DOHH2 (cell line): ENCODE measurements around the gene TRA2B.

Source experiments
- EZH2phosphoT487 ChIP-seq: fragments of 200-600 bp; sonication (generic); IDR thresholded peaks from 2 replicates; pipeline ENCODE4 v1.6.1; 2017; ENCODE audit warnings: borderline replicate concordance, mild to moderate bottlenecking, antibody characterized with exemption, low read length, moderate library complexity, mixed read lengths
- TF ChIP-seq, protein P1 (sequence below): fragments of 200-600 bp; sonication (generic); IDR thresholded peaks from one replicate; pipeline ENCODE4 v1.5.1; 2014; ENCODE audit warnings: antibody characterized with exemption, mild to moderate bottlenecking, low read depth, low read length; ENCODE audit not compliant: poor library complexity, severe bottlenecking

DNA sequence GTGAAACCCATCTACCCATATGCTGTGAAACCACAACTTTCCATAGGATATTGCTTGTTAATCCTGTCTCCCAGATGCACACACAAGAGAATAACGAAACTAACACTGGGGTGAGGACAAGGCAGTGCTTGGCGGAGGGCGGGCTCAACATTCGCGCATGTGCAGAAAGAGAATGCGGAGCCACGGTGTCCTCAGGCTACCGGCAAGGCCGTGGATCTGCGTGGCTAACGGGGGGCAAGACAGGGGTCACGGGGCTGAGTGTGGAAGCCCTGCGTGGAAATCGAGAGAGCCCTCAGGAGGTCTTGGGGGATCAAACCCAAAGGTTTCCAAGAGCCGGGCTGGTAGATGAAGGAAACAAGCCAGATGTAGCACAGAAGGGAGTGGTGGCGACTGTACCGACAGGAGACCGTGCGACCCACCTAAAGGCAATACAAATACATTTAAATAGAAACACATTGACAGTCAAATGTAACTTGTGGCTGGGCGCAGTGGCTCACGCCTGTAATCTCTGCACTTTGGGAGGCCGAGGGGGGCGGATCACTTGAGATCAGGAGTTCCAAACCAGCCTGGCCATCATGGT lies 48.5 kb upstream of the TRA2B start:
- TF ChIP-seq, protein P1, sequence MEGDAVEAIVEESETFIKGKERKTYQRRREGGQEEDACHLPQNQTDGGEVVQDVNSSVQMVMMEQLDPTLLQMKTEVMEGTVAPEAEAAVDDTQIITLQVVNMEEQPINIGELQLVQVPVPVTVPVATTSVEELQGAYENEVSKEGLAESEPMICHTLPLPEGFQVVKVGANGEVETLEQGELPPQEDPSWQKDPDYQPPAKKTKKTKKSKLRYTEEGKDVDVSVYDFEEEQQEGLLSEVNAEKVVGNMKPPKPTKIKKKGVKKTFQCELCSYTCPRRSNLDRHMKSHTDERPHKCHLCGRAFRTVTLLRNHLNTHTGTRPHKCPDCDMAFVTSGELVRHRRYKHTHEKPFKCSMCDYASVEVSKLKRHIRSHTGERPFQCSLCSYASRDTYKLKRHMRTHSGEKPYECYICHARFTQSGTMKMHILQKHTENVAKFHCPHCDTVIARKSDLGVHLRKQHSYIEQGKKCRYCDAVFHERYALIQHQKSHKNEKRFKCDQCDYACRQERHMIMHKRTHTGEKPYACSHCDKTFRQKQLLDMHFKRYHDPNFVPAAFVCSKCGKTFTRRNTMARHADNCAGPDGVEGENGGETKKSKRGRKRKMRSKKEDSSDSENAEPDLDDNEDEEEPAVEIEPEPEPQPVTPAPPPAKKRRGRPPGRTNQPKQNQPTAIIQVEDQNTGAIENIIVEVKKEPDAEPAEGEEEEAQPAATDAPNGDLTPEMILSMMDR, result no peak
- no peak for TF ChIP-seq EZH2phosphoT487
